Coronary artery (tissue), 2 donors: ENCODE results near the gene SYS1.

Experiments used
- DNase-seq: peaks from one replicate; pipeline ENCODE4 v3.0.0-alpha.2; 2017; ENCODE audit warnings: low spot score
- H3K27ac ChIP-seq, 2 donors: fragments of 200-600 bp; sonication (generic); one replicate each; pipeline ENCODE4 v1.5.1; 2016 to 2019
- H3K4me3 ChIP-seq: fragments of 200-600 bp; sonication (generic); 2 replicates; pipeline ENCODE4 v1.5.1; 2016; ENCODE audit warnings: mild to moderate bottlenecking, moderate library complexity
- CTCF ChIP-seq: fragments of 200-600 bp; sonication (generic); IDR thresholded peaks from one replicate; pipeline ENCODE4 v1.5.1; 2019; ENCODE audit warnings: antibody characterized with exemption

Gene SYS1

GRCh38 chr20:45318948-45319347, 44.0 kb upstream of the SYS1 start:
- no peak for DNase-seq
- no peak overlapping the region for H3K4me3 ChIP-seq
- no peak for TF ChIP-seq CTCF
- no peak overlapping the region for H3K27ac ChIP-seq

GRCh38 chr20:45320948-45321595, 41.9 kb upstream of the SYS1 start:
- Histone ChIP-seq H3K27ac (no peak overlapping the region), H3K4me3 (no peak overlapping the region)
- no peak for TF ChIP-seq CTCF
- DNase-seq = no peak

DNA sequence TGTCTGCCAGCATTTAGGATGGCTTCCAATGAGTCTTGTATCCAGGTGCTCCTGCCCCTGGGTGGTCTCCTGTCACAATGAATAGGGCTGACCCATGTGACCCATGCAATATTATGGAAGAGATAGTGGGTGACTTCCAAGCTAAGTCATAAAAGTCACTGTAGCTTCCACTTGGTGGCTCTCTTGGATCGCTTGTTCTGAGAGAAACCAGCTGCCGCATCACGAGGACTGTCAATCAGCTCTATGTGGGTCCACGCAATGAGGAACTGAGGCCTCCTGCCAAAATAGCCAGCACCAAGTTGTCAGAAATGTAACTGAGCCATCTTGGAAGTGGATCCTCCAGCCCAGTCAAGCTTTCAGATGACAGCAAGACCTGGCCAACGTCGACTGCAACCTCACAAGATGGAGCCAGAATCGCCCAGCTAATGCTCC, 40.0 kb upstream of the SYS1 start:
- H3K27ac ChIP-seq = no peak overlapping the region
- no peak for DNase-seq
- no peak overlapping the region for H3K4me3 ChIP-seq
- no peak for TF ChIP-seq CTCF

- no peak for TF ChIP-seq CTCF
- Histone ChIP-seq H3K4me3 (no peak overlapping the region), H3K27ac (no peak overlapping the region)
- no peak for DNase-seq
These were observed 39.2 kb upstream of the SYS1 start for GRCh38 chr20:45323731-45324130.

DNA sequence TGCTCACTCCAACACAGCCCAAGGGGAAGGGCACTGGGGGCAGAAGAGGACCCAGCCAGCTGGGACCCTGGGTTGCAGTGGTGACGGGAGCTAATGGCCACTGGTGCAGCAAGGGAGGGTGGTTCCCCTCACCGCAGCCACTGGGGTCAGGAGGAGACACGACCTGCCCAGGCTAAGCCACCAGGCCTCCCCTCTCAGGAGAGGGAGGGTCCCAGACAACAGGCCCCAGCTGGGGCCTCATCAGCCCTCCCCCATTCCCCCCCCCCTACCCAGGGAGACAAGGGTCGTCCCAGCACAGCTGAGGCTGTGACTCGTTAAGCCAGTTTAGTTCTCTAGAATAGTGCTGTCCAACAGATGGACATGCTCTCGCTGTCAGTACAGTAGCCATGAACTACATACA, 37.6 kb upstream of the SYS1 start:
- Histone ChIP-seq H3K4me3 (no peak overlapping the region), H3K27ac (no peak overlapping the region)
- TF ChIP-seq CTCF = no peak
- no peak for DNase-seq

- no peak overlapping the region for H3K27ac ChIP-seq
- no peak overlapping the region for H3K4me3 ChIP-seq
- no peak for DNase-seq
- no peak for TF ChIP-seq CTCF
These were observed 34.5 kb upstream of the SYS1 start for GRCh38 chr20:45328451-45328850.

GRCh38 chr20:45329497-45330319, 33.2 kb upstream of the SYS1 start:
- no peak for TF ChIP-seq CTCF
- Histone ChIP-seq H3K4me3 (no peak overlapping the region), H3K27ac (no peak overlapping the region)
- DNase-seq = no peak
